Measurements from ENCODE around the gene GPR179. TPM values are rescaled to one million over a fixed set of nuclear protein-coding genes. Genes with fewer than 3 reads are reported as not detected.

Gene GPR179
- total and polyA plus RNA-seq, 9 donors, result 0.02 to 0.15 (median 0.10) TPM; not detected in 1

GRCh38 chr17:38334480-38335364 is 9.0 kb downstream of the GPR179 start:
- Histone ChIP-seq H3K4me3 (no peak overlapping the region), H3K4me1 (ENCODE audit: insufficient read depth) (no peaks in the 10 kb centered on the region), H3K36me3 (no peaks in the 10 kb centered on the region), H3K9me3 (no peaks in the 10 kb centered on the region), H3K27ac (no peak overlapping the region), H3K27me3 (no peaks in the 10 kb centered on the region)
- intact Hi-C loops (cut with DNase I), result no loop called here
- WGBS, 3 donors, result 82 to 88% (median 83%) methylated on average over 30 of the region's 30 CpGs
- no peak for DNase-seq
- TF ChIP-seq POLR2A (IDR thresholded peaks at IDR 0.05) (no peak), EP300 (IDR thresholded peaks at IDR 0.05) (no peak), CTCF (IDR thresholded peaks at IDR 0.05) (no peak)

GRCh38 chr17:38333635-38334295 is 10.0 kb downstream of the GPR179 start:
- H3K27ac ChIP-seq, result no peak overlapping the region
- WGBS, 3 donors, result 40 to 41% (median 40%) methylated on average over 12 of the region's 12 CpGs
- H3K4me1 ChIP-seq (ENCODE audit: insufficient read depth), result no peaks in the 10 kb centered on the region
- TF ChIP-seq POLR2A (IDR thresholded peaks at IDR 0.05), result no peak
- no peak for TF ChIP-seq EP300 (IDR thresholded peaks at IDR 0.05)
- TF ChIP-seq CTCF (IDR thresholded peaks at IDR 0.05), result no peak
- no peak overlapping the region for H3K4me3 ChIP-seq
- H3K9me3 ChIP-seq, result no peaks in the 10 kb centered on the region
- no peaks in the 10 kb centered on the region for H3K36me3 ChIP-seq
- intact Hi-C loops (cut with DNase I), result no loop called here
- no peak for DNase-seq
- H3K27me3 ChIP-seq, result no peaks in the 10 kb centered on the region

GRCh38 chr17:38332735-38333134 is 11.0 kb downstream of the GPR179 start:
- no peaks in the 10 kb centered on the region for H3K9me3 ChIP-seq
- H3K27ac ChIP-seq, result no peak overlapping the region
- TF ChIP-seq CTCF (IDR thresholded peaks at IDR 0.05) (no peak), POLR2A (IDR thresholded peaks at IDR 0.05) (no peak), EP300 (IDR thresholded peaks at IDR 0.05) (no peak)
- H3K36me3 ChIP-seq, result no peaks in the 10 kb centered on the region
- no peak overlapping the region for H3K4me3 ChIP-seq
- DNase-seq, result no peak
- WGBS, 3 donors, result 83 to 85% (median 84%) methylated on average over 7 of the region's 7 CpGs
- H3K4me1 ChIP-seq (ENCODE audit: insufficient read depth), result no peaks in the 10 kb centered on the region
- H3K27me3 ChIP-seq, result no peaks in the 10 kb centered on the region
- intact Hi-C loops (cut with DNase I), result no loop called here

GRCh38 chr17:38330941-38331411 is 12.8 kb downstream of the GPR179 start:
- H3K27ac ChIP-seq, result no peak overlapping the region
- no peak for DNase-seq
- 68 to 80% (median 78%) methylated on average over 23 of the region's 23 CpGs for WGBS, 3 donors

More at GRCh38 chr17:38330941-38331411, 12.8 kb downstream of the GPR179 start:
- Histone ChIP-seq H3K4me1 (ENCODE audit: insufficient read depth) (no peaks in the 10 kb centered on the region), H3K4me3 (no peak overlapping the region), H3K9me3 (no peaks in the 10 kb centered on the region), H3K27me3 (no peaks in the 10 kb centered on the region), H3K36me3 (no peaks in the 10 kb centered on the region)
- TF ChIP-seq CTCF (IDR thresholded peaks at IDR 0.05), result no peak
- TF ChIP-seq EP300 (IDR thresholded peaks at IDR 0.05), result no peak
- no peak for TF ChIP-seq POLR2A (IDR thresholded peaks at IDR 0.05)
- intact Hi-C loops (cut with DNase I), result no loop called here

Data from ovary (tissue), 9 donors.